IPS-20b (cell line): ENCODE results near the gene TTC39C.

Experiments used
- H3K27ac ChIP-seq: one replicate; pipeline ENCODE4 v1.5.1; 2013; ENCODE audit warnings: low read length
- H3K27me3 ChIP-seq: 2 replicates; pipeline ENCODE4 v1.6.1; 2013; ENCODE audit warnings: mild to moderate bottlenecking, low read length, inconsistent platforms; ENCODE audit not compliant: insufficient read depth
- H3K36me3 ChIP-seq: 2 replicates; pipeline ENCODE4 v1.6.1; 2013; ENCODE audit warnings: low read depth, mild to moderate bottlenecking, inconsistent platforms, low read length, moderate library complexity; ENCODE audit not compliant: insufficient read depth
- H3K4me1 ChIP-seq: 2 replicates; pipeline ENCODE4 v1.6.1; 2013; ENCODE audit warnings: mild to moderate bottlenecking, control low read depth, inconsistent platforms, low read length, moderate library complexity; ENCODE audit not compliant: insufficient read depth
- H3K4me3 ChIP-seq: 2 replicates; pipeline ENCODE4 v1.5.1; 2013; ENCODE audit warnings: mild to moderate bottlenecking, low read length, inconsistent platforms
- H3K9ac ChIP-seq: 2 replicates; pipeline ENCODE4 v1.6.1; 2013; ENCODE audit warnings: low read depth, mild to moderate bottlenecking, inconsistent platforms, low read length, moderate library complexity
- H3K9me3 ChIP-seq: 2 replicates; pipeline ENCODE4 v1.6.1; 2013; ENCODE audit warnings: mild to moderate bottlenecking, low read depth, low read length, inconsistent platforms; ENCODE audit not compliant: insufficient read depth

TTC39C gene

DNA sequence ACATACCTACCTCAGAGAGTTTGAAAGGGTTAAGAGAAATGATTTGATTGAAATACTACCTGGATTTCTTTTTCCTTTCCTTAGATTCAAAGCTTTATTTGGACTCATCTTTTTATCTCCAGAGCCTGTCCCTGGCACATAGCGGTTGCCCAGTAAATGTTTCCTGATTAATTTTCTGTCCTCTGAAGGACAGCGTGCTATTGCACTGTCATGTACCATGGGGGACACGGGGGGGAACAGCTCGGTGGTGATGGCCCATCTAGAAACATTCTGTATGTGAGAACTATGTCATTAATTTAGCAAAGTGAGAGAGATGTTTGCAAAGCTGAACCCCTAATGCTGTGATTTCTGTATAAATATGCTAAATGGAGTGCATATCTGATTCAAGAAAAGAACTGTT is 97.9 kb downstream of the TTC39C start:
- H3K27me3 ChIP-seq, result no peaks in the 10 kb centered on the region
- no peak overlapping the region for H3K9ac ChIP-seq
- H3K9me3 ChIP-seq, result no peaks in the 10 kb centered on the region
- no peak overlapping the region for H3K27ac ChIP-seq
- H3K36me3 ChIP-seq, result peaks cover 13% of the 10 kb centered on the region; the same call in 1 of the 2 replicates
- no peak overlapping the region for H3K4me3 ChIP-seq
- H3K4me1 ChIP-seq, result peaks cover 3% of the 10 kb centered on the region; the same call in 1 of the 2 replicates

DNA sequence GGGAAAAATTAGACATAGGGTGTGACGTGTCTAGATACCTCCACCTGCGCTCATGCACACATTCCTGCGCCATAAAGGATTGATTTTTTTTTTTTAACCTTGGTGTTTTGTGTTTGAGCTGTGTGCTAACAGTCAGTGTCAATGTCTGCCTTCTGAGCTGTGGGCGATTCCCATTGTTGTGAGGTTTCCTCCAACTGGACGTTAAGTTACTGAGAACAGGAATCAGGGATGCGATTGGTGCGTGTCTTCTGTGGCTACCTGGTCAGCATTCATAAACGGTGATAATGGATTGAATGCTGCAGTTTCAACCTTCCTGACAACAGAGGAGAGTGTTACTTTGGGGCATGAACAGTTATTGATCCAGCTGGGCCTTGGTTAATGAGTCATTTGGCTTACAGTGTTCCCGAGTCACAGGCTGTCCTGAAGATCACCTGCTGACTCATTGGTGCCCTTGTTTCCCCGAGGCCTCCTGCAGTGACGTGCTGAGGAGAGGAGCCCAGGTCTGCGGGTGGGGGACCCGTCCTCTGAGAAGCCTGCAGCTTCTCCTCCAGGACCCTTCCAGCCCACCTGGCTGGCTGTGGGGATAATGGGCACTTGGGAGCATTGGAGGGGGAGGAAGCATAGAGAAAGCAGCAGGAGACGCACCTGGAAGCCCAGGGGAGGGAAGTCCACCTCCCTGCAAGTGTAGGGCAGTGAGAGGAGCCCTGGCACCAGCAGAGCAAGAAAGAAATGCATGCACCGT is 98.5 kb downstream of the TTC39C start:
- no peak overlapping the region for H3K9ac ChIP-seq
- no peaks in the 10 kb centered on the region for H3K9me3 ChIP-seq
- no peak overlapping the region for H3K27ac ChIP-seq
- peaks cover 3% of the 10 kb centered on the region; the same call in 1 of the 2 replicates for H3K4me1 ChIP-seq
- peaks cover 13% of the 10 kb centered on the region; the same call in 1 of the 2 replicates for H3K36me3 ChIP-seq
- H3K27me3 ChIP-seq, result no peaks in the 10 kb centered on the region
- no peak overlapping the region for H3K4me3 ChIP-seq

DNA sequence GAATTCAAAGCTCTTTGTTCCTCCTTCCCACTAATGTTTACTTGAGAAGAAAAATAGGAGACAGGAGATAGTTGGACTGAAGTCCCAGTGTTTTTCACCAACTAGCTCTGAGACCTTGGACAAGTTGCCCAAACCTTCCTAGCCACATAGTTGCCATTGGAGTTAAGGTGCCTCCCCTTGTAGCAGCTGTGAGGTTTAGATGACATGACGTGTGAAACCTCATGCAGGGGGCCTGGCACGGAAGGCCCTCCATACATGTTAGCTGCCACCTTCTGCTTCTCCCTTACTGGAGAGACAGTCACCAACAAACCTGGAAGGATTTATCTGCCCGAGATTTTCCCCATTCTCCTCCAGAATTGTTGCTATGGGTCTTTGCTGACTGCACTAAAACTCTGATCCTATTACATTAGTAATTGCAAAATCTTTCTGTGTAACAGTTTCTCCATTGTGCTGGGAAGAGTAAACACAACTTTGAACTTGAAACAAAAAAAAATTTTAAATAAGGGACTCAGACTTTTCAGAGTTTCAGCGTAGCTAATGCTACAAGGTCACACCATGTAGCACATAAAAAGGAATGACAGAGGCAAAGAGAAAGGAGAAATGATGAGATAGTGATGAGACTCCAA is 100.5 kb downstream of the TTC39C start:
- H3K27me3 ChIP-seq, result no peaks in the 10 kb centered on the region

DNA sequence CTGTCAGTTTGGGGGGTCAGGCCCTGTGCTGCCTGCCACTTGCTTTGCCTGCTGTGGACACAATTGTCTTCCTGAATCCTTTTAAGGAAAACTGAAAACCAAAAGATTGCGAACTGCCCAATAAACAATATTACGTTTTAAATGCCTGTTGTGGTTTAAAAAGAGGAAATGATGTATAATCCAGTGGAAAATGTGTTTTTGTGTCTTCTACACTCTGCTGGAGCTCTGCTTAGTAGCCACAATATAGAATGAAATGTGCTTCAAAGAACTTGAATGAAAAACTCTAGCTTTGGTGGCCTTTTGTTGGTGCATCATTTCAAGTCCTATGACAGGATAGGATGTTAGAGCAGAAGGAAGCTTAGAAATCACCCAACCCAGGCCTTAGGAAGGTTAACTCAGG is 101.1 kb downstream of the TTC39C start:
- Histone ChIP-seq H3K9me3 (no peaks in the 10 kb centered on the region), H3K27me3 (no peaks in the 10 kb centered on the region), H3K27ac (no peak overlapping the region), H3K9ac (no peak overlapping the region), H3K4me3 (no peak overlapping the region), H3K36me3 (peaks cover 21% of the 10 kb centered on the region; the same call in 1 of the 2 replicates), H3K4me1 (peaks cover 3% of the 10 kb centered on the region; the same call in 1 of the 2 replicates)

More for the DNA sequence above, 100.5 kb downstream of the TTC39C start:
- H3K4me1 ChIP-seq, result peaks cover 3% of the 10 kb centered on the region; the same call in 1 of the 2 replicates
- H3K4me3 ChIP-seq, result no peak overlapping the region
- H3K9ac ChIP-seq, result no peak overlapping the region
- no peaks in the 10 kb centered on the region for H3K9me3 ChIP-seq
- H3K27ac ChIP-seq, result no peak overlapping the region
- H3K36me3 ChIP-seq, result peaks cover 19% of the 10 kb centered on the region; the same call in 1 of the 2 replicates

DNA sequence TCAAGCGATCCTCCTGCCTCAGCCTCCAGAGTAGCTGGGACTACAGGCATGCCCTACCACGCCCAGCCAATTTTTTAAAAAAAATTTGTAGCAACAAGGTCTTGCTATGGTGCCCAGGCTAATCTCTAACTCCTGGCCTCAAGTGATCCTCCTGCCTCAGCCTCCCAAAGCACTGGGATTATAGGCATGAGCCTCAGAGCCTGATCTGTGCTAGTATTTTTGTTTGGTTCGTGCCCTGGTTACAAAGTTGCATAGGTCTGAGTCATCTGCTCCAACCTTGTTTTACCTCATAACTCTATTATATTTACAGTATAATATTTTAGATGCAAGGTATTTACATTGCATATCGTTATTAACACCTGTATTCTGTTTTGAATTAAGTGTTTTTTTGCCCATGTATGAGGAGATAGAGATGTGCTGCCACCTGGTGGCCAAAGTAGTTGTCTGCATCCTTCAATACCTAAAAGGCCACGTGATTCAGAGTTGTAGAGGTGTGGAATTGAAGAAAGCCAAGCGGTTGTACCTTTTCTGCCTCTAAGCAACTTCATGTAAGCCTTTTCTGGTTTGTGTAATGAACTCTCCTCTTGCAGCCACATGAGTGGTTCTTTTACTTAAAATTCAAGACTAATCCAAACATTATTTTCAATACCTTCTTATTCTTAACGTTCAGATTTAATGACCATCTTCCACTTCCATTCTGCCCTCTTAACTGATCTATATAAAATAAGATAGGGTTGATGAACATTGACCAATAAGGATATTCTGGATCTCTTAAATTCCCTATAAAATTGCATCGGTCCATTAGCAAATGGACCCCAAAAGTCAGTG is 104.4 kb downstream of the TTC39C start:
- peaks cover 28% of the 10 kb centered on the region; the same call in 1 of the 2 replicates for H3K36me3 ChIP-seq
- no peak overlapping the region for H3K27ac ChIP-seq
- H3K9ac ChIP-seq, result no peak overlapping the region
- no peaks in the 10 kb centered on the region for H3K4me1 ChIP-seq
- H3K4me3 ChIP-seq, result no peak overlapping the region
- H3K9me3 ChIP-seq, result no peaks in the 10 kb centered on the region
- H3K27me3 ChIP-seq, result no peaks in the 10 kb centered on the region

DNA sequence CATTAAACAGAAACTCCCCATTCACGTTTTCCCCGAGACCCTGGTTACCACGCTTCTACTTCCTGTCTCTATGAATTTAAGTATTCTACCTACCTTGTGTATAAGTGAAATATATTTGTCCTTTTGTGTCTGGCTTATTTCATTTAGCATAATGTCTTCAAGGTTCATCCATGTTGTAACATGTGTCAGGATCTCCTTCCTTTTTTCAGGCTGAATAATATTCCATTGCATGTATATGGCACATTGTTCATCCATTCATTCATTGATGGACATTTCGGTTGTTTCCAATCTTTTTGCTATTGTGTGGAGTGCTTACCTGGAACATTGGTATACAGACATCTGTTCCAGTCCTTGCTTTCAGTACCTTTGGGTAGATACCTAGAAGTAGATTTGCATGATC is 106.1 kb downstream of the TTC39C start:
- no peak overlapping the region for H3K4me3 ChIP-seq
- no peaks in the 10 kb centered on the region for H3K27me3 ChIP-seq
- no peaks in the 10 kb centered on the region for H3K9me3 ChIP-seq
- no peak overlapping the region for H3K27ac ChIP-seq
- H3K9ac ChIP-seq, result no peak overlapping the region
- peaks cover 16% of the 10 kb centered on the region for H3K36me3 ChIP-seq
- H3K4me1 ChIP-seq, result no peaks in the 10 kb centered on the region

DNA sequence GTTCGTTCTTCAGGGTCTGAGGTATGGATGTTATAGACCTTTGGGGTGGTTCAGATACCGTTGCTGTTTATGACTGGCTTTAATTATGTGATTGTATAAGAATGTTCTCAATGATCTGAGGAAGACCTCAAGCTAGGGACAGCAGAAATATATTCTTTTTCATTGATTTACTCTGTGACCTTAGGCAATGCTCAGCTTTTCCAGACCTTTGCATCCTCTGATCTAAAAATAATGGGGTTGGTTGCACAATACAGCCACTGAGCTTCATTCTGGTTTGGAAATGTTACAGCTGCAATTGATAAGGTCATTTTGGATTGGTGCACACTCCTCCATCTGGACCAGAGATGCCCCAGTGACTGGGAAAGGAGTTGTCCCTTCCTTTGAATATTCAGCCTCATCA is 107.1 kb downstream of the TTC39C start:
- no peaks in the 10 kb centered on the region for H3K4me1 ChIP-seq
- H3K4me3 ChIP-seq, result no peak overlapping the region
- H3K9me3 ChIP-seq, result no peaks in the 10 kb centered on the region
- no peak overlapping the region for H3K27ac ChIP-seq
- no peaks in the 10 kb centered on the region for H3K27me3 ChIP-seq
- peaks cover 16% of the 10 kb centered on the region for H3K36me3 ChIP-seq
- H3K9ac ChIP-seq, result no peak overlapping the region

DNA sequence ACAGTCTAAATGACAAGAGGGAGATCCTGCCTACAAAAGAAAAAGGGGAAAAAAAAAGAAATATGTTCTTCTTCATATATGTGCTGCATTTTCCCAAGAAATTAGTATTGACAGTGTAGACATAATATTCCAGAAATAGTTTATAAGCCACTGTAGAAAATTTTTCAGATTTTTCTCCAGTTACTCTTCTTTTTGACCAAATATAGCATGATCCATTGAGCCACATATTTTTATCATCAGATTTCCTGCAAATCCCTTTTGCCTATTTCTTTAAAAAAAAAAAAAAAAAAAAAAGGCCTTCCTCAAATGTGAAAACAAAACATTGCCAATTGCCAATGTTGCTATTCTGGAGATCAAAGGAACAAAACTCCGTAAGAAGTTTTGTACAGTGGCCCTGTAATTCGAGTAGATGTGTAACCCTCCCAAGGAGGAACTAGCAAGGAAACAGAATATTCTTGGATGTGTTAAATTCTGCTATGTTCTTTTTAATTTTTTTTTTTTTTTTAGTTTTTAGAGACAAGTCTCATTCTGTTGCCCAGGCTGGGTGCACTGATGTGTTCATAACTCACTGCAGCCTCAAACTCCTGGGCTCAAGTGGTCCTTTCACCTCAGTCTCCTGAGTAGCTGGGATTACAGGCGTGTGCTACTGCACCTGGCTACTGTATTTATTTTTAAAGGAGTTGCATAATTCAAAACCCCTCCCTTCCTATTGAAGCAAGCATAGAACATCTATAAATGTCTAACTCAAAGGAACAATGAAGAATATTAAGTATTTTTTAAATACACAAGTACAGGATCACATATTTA is 111.8 kb downstream of the TTC39C start:
- peaks cover 17% of the 10 kb centered on the region for H3K36me3 ChIP-seq
- H3K9ac ChIP-seq, result no peak overlapping the region
- no peak overlapping the region for H3K27ac ChIP-seq
- no peaks in the 10 kb centered on the region for H3K4me1 ChIP-seq
- no peak overlapping the region for H3K4me3 ChIP-seq
- no peaks in the 10 kb centered on the region for H3K27me3 ChIP-seq
- no peaks in the 10 kb centered on the region for H3K9me3 ChIP-seq

DNA sequence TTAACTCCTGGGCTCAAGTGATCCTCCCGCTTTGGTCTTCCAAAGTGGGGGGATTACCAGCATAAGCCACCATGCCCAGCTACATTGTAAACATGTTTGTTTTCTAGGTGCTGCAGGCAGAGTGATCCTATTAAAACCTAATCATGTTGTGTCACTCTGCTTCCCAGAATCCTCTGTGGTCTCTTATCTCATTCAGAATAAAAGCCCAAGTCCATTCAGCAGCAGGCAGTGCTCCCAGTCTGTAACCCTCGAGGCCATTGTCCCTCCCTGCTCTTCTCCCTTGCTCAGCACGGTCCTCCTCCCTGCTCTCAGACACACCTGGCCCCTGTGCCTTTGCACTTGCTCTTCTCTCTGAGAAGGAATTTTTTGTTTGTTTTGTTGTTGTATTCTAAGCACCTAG is 113.2 kb downstream of the TTC39C start:
- no peaks in the 10 kb centered on the region for H3K4me1 ChIP-seq
- H3K4me3 ChIP-seq, result no peak overlapping the region
- peaks cover 19% of the 10 kb centered on the region for H3K36me3 ChIP-seq
- H3K27ac ChIP-seq, result no peak overlapping the region
- H3K27me3 ChIP-seq, result no peaks in the 10 kb centered on the region
- no peaks in the 10 kb centered on the region for H3K9me3 ChIP-seq
- no peak overlapping the region for H3K9ac ChIP-seq

DNA sequence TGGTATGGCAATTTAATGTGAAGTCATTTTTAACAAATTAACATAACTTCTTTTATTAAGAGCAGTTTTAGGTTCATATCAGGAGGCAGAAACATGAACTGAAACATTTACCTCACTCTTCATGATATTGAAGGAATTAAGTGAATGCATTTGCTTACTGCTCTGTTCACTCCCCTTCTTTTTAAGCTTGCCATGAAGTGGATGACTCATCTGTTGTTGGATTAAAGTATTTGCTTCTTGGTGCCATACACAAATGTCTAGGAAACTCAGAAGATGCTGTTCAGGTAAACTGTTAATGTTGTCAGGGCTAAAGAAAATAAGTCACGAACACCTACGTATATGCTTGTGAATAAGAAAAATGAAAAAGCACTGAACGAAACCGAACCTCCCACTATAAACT is 114.1 kb downstream of the TTC39C start:
- Histone ChIP-seq H3K9me3 (no peaks in the 10 kb centered on the region), H3K4me3 (no peak overlapping the region), H3K36me3 (peaks cover 26% of the 10 kb centered on the region), H3K27ac (no peak overlapping the region), H3K9ac (no peak overlapping the region), H3K4me1 (no peaks in the 10 kb centered on the region), H3K27me3 (no peaks in the 10 kb centered on the region)

DNA sequence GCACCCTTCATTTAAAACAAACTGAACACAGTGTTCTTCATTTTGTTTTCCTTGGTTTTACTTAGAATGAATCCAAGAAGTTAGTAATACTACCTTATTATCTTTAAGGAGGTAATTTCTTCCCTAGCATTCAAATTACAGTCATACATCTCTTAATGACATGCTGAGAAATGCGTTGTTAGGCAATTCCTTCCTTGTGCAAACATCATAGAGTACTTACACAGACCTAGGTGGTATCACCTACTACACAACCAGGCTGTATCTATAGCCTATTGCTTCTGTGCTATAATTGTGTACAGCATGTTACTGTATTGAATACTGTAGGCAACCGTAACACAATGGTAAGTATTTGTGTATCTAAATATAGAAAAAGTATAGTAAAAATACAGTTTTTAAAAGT is 115.9 kb downstream of the TTC39C start:
- H3K9ac ChIP-seq, result no peak overlapping the region
- no peaks in the 10 kb centered on the region for H3K9me3 ChIP-seq
- no peak overlapping the region for H3K4me3 ChIP-seq
- H3K27me3 ChIP-seq, result no peaks in the 10 kb centered on the region
- H3K27ac ChIP-seq, result no peak overlapping the region
- no peaks in the 10 kb centered on the region for H3K4me1 ChIP-seq
- peaks cover 22% of the 10 kb centered on the region for H3K36me3 ChIP-seq
